Parathyroid adenoma (tissue), 2 donors: ENCODE data around the gene DSCAML1.

Experiments used
- H2AFZ ChIP-seq: fragments of 300-600 bp; sonication (generic); one replicate; pipeline ENCODE4 v1.7.0; 2017; ENCODE audit warnings: antibody characterized with exemption, mild to moderate bottlenecking
- H3K27ac ChIP-seq: fragments of 300-600 bp; sonication (generic); one replicate; pipeline ENCODE4 v1.7.0; 2017
- H3K27me3 ChIP-seq: fragments of 300-600 bp; sonication (generic); one replicate; pipeline ENCODE4 v1.7.0; 2017; ENCODE audit warnings: low read length; ENCODE audit not compliant: control insufficient read depth, insufficient read depth
- H3K36me3 ChIP-seq: fragments of 300-600 bp; sonication (generic); one replicate; pipeline ENCODE4 v1.7.0; 2017; ENCODE audit warnings: low read length; ENCODE audit not compliant: control insufficient read depth, insufficient read depth
- H3K4me1 ChIP-seq: fragments of 300-600 bp; sonication (generic); one replicate; pipeline ENCODE4 v1.7.0; 2017; ENCODE audit warnings: control low read depth
- H3K4me2 ChIP-seq: fragments of 300-600 bp; sonication (generic); one replicate; pipeline ENCODE4 v1.7.0; 2017; ENCODE audit warnings: low read length
- H3K4me3 ChIP-seq: fragments of 300-600 bp; sonication (generic); one replicate; pipeline ENCODE4 v1.7.0; 2017; ENCODE audit warnings: low read depth, low read length
- H3K79me2 ChIP-seq: fragments of 300-600 bp; sonication (generic); one replicate; pipeline ENCODE4 v1.7.0; 2017; ENCODE audit warnings: control low read depth
- H3K9ac ChIP-seq: fragments of 300-600 bp; sonication (generic); one replicate; pipeline ENCODE4 v1.7.0; 2017; ENCODE audit warnings: mild to moderate bottlenecking
- H3K9me3 ChIP-seq: fragments of 300-600 bp; sonication (generic); one replicate; pipeline ENCODE4 v1.7.0; 2017; ENCODE audit warnings: low read length; ENCODE audit not compliant: control insufficient read depth
- CTCF ChIP-seq: fragments of 300-600 bp; sonication (generic); IDR thresholded peaks from one replicate; pipeline ENCODE4 v1.7.0; 2017; ENCODE audit warnings: antibody characterized with exemption, mild to moderate bottlenecking
- donor health status: primary hyperparathyroidism.

DSCAML1 gene

GRCh38 chr11:117794772-117795629 lies 2.0 kb downstream of the DSCAML1 start:
- TF ChIP-seq CTCF = no peak
- Histone ChIP-seq H2AFZ (no peak overlapping the region), H3K27me3 (no peaks in the 10 kb centered on the region)

GRCh38 chr11:117794135-117794534 lies 2.9 kb downstream of the DSCAML1 start:
- H3K4me2 ChIP-seq = no peak overlapping the region
- no peaks in the 10 kb centered on the region for H3K36me3 ChIP-seq
- TF ChIP-seq CTCF = no peak
- no peaks in the 10 kb centered on the region for H3K4me1 ChIP-seq
- H3K9me3 ChIP-seq = no peaks in the 10 kb centered on the region
- H3K27me3 ChIP-seq = no peaks in the 10 kb centered on the region
- H2AFZ ChIP-seq = no peak overlapping the region
- no peak overlapping the region for H3K4me3 ChIP-seq
- H3K9ac ChIP-seq = no peak overlapping the region
- H3K27ac ChIP-seq = no peak overlapping the region
- H3K79me2 ChIP-seq = no peaks in the 10 kb centered on the region

More at GRCh38 chr11:117794772-117795629, 2.0 kb downstream of the DSCAML1 start:
- no peaks in the 10 kb centered on the region for H3K79me2 ChIP-seq
- H3K9ac ChIP-seq = no peak overlapping the region
- no peaks in the 10 kb centered on the region for H3K36me3 ChIP-seq
- no peak overlapping the region for H3K27ac ChIP-seq
- no peak overlapping the region for H3K4me3 ChIP-seq
- no peaks in the 10 kb centered on the region for H3K9me3 ChIP-seq
- H3K4me2 ChIP-seq = no peak overlapping the region
- no peaks in the 10 kb centered on the region for H3K4me1 ChIP-seq

GRCh38 chr11:117793583-117793982 lies 3.4 kb downstream of the DSCAML1 start:
- H3K27ac ChIP-seq = no peak overlapping the region
- H3K9ac ChIP-seq = no peak overlapping the region
- no peak overlapping the region for H2AFZ ChIP-seq
- H3K79me2 ChIP-seq = no peaks in the 10 kb centered on the region
- H3K9me3 ChIP-seq = no peaks in the 10 kb centered on the region
- H3K4me2 ChIP-seq = no peak overlapping the region
- H3K27me3 ChIP-seq = no peaks in the 10 kb centered on the region
- no peak for TF ChIP-seq CTCF
- H3K4me1 ChIP-seq = no peaks in the 10 kb centered on the region
- no peak overlapping the region for H3K4me3 ChIP-seq
- no peaks in the 10 kb centered on the region for H3K36me3 ChIP-seq

GRCh38 chr11:117792992-117793391 lies 4.0 kb downstream of the DSCAML1 start:
- Histone ChIP-seq H3K4me3 (no peak overlapping the region), H3K79me2 (no peaks in the 10 kb centered on the region), H3K4me1 (no peaks in the 10 kb centered on the region), H3K36me3 (no peaks in the 10 kb centered on the region), H3K9ac (no peak overlapping the region), H3K9me3 (no peaks in the 10 kb centered on the region), H3K27ac (no peak overlapping the region), H3K27me3 (no peaks in the 10 kb centered on the region), H3K4me2 (no peak overlapping the region), H2AFZ (no peak overlapping the region)
- no peak for TF ChIP-seq CTCF

- no peaks in the 10 kb centered on the region for H3K36me3 ChIP-seq
- no peaks in the 10 kb centered on the region for H3K9me3 ChIP-seq
- no peak overlapping the region for H3K4me2 ChIP-seq
- TF ChIP-seq CTCF = no peak
- no peaks in the 10 kb centered on the region for H3K79me2 ChIP-seq
- no peak overlapping the region for H3K27ac ChIP-seq
- no peak overlapping the region for H3K9ac ChIP-seq
- H3K27me3 ChIP-seq = no peaks in the 10 kb centered on the region
- H3K4me1 ChIP-seq = no peaks in the 10 kb centered on the region
- H3K4me3 ChIP-seq = no peak overlapping the region
- H2AFZ ChIP-seq = no peak overlapping the region
Measured at GRCh38 chr11:117792241-117792640, 4.8 kb downstream of the DSCAML1 start.
